ENCODE measurements around the gene SMOC1. TPM values are rescaled to one million over a fixed set of nuclear protein-coding genes. Genes with fewer than 3 reads are reported as not detected.

The SMOC1 gene
- polyA plus RNA-seq, 1 donor: 0.85 TPM

- Histone ChIP-seq H3K27ac (ENCODE audit: low read length) (no peak overlapping the region), H3K9me3 (ENCODE audit: control insufficient read depth, low read depth, low read length) (no peaks in the 10 kb centered on the region), H3K27me3 (ENCODE audit: control insufficient read depth, insufficient read depth, low read length) (no peaks in the 10 kb centered on the region), H3K36me3 (ENCODE audit: control insufficient read depth, insufficient read depth, low read length) (no peaks in the 10 kb centered on the region), H3K4me3 (ENCODE audit: low read length) (no peak overlapping the region), H3K4me1 (ENCODE audit: control insufficient read depth, insufficient read depth, low read length) (no peaks in the 10 kb centered on the region)
- no CpG with 5 or more reads among the region's 3 CpGs for WGBS (ENCODE audit: insufficient coverage, low lambda C conversion rate)
- no peak for DNase-seq
Observed at GRCh38 chr14:69861025-69861569, 18.1 kb upstream of the SMOC1 start.

- Histone ChIP-seq H3K27me3 (ENCODE audit: control insufficient read depth, insufficient read depth, low read length) (no peaks in the 10 kb centered on the region), H3K36me3 (ENCODE audit: control insufficient read depth, insufficient read depth, low read length) (no peaks in the 10 kb centered on the region), H3K4me1 (ENCODE audit: control insufficient read depth, insufficient read depth, low read length) (no peaks in the 10 kb centered on the region), H3K27ac (ENCODE audit: low read length) (no peak overlapping the region), H3K4me3 (ENCODE audit: low read length) (no peak overlapping the region), H3K9me3 (ENCODE audit: control insufficient read depth, low read depth, low read length) (no peaks in the 10 kb centered on the region)
- no peak for DNase-seq
- WGBS (ENCODE audit: insufficient coverage, low lambda C conversion rate): no CpG with 5 or more reads among the region's 4 CpGs
Observed at GRCh38 chr14:69863083-69863482, 16.1 kb upstream of the SMOC1 start.

- Histone ChIP-seq H3K27ac (ENCODE audit: low read length) (no peak overlapping the region), H3K27me3 (ENCODE audit: control insufficient read depth, insufficient read depth, low read length) (no peaks in the 10 kb centered on the region), H3K4me3 (ENCODE audit: low read length) (no peak overlapping the region), H3K9me3 (ENCODE audit: control insufficient read depth, low read depth, low read length) (no peaks in the 10 kb centered on the region), H3K4me1 (ENCODE audit: control insufficient read depth, insufficient read depth, low read length) (no peaks in the 10 kb centered on the region), H3K36me3 (ENCODE audit: control insufficient read depth, insufficient read depth, low read length) (no peaks in the 10 kb centered on the region)
- WGBS (ENCODE audit: insufficient coverage, low lambda C conversion rate): no CpG with 5 or more reads among the region's 8 CpGs
- no peak for DNase-seq
Observed at GRCh38 chr14:69865701-69866365, 13.4 kb upstream of the SMOC1 start.

DNA sequence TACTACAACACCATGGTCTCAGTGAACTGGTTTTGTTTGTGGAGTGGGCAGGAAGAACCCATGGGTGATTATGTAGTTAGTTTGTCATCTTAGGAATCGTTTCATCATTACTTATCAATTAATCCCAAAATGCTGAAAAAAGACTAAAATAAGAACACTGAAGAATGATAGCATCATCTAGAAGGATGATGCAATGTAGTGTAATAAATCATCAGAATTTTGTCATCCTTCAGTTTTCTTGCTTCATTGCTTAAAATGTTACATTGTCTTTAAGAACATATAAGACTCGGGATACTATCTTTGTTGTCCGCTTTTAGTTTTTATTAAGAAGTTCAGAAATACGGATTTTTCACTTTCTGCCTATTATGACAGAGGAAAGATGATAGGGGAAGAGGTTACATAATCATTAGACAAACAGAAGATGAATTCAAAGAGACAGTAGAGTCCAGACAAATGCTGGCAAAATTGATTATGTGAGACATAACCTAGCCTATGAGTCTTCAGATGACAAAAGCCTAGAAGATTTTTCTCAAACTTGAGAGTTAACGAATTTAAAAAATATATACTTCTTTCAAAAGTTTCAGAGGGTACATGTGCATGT, 10.8 kb upstream of the SMOC1 start:
- H3K27me3 ChIP-seq (ENCODE audit: control insufficient read depth, insufficient read depth, low read length): no peaks in the 10 kb centered on the region
- H3K27ac ChIP-seq (ENCODE audit: low read length): no peak overlapping the region
- H3K36me3 ChIP-seq (ENCODE audit: control insufficient read depth, insufficient read depth, low read length): no peaks in the 10 kb centered on the region
- no peaks in the 10 kb centered on the region for H3K9me3 ChIP-seq (ENCODE audit: control insufficient read depth, low read depth, low read length)
- DNase-seq: no peak
- H3K4me3 ChIP-seq (ENCODE audit: low read length): no peak overlapping the region
- no peaks in the 10 kb centered on the region for H3K4me1 ChIP-seq (ENCODE audit: control insufficient read depth, insufficient read depth, low read length)
- 100% methylated on average over 2 of the region's 5 CpGs for WGBS (ENCODE audit: insufficient coverage, low lambda C conversion rate)

DNA sequence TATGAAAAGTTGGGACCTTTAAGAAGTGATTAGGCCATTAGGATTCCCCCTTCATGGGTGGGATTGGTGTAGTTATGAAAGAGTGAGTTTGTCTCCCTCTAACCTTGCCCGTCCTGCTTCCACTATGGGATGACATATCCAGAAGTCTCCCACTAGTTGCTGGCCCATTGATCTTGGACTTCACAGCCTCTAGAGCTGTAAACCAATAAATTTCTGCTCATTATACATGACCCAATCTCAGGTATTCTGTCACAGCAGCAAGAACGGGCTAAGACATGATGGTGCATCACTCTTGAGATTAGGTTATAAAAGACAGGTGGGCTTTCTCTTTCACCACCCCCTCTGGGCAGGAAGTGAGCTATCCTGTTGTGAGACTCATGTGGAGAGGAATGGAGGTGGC, 8.6 kb upstream of the SMOC1 start:
- H3K9me3 ChIP-seq (ENCODE audit: control insufficient read depth, low read depth, low read length): no peaks in the 10 kb centered on the region
- H3K27ac ChIP-seq (ENCODE audit: low read length): no peak overlapping the region
- H3K4me3 ChIP-seq (ENCODE audit: low read length): no peak overlapping the region
- H3K27me3 ChIP-seq (ENCODE audit: control insufficient read depth, insufficient read depth, low read length): no peaks in the 10 kb centered on the region
- no peaks in the 10 kb centered on the region for H3K36me3 ChIP-seq (ENCODE audit: control insufficient read depth, insufficient read depth, low read length)
- WGBS (ENCODE audit: insufficient coverage, low lambda C conversion rate): no CpG with 5 or more reads among the region's 2 CpGs
- no peak for DNase-seq
- no peaks in the 10 kb centered on the region for H3K4me1 ChIP-seq (ENCODE audit: control insufficient read depth, insufficient read depth, low read length)

DNA sequence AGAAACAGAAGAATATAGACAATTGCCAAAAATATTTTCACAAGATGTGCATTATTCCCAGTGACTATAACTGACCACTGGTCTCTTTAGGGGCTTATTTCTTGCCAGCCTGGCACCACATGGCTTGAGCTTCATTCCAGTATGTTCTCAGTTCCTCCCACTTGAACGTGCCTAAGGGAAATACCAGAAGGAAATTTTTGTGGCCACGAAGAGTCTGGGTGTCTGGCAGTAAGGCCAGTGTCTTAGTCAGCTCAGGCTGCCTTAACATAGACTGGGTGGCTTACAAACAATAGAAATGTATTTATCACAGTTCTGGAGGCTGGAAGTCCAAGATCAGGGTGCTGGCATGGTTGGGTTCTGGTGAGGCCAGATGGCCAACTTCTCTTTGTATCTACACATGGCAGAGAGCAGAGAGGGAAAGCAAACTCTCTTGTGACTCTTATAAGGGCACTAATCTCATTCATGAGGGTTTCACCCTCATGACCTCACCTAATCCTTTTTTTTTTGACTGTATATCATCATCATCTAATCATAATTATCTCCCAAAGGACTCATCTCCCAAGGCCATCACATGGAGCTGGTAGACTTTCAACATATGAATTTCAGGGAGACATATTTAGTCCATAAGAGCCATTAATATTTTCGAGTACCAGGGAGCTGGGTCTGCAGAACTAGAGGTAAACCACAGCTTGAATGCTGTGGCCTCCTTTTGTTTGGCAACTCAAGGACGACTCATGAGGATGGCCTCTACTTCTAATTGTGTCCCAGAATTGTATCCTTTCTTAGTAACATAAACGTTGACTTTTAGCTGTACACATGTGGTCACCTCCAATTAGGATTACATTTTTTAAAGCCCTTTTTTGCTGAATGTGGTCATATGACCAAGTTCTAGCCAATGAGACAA, 5.1 kb upstream of the SMOC1 start:
- H3K27me3 ChIP-seq (ENCODE audit: control insufficient read depth, insufficient read depth, low read length): peaks cover 15% of the 10 kb centered on the region
- H3K9me3 ChIP-seq (ENCODE audit: control insufficient read depth, low read depth, low read length): no peaks in the 10 kb centered on the region
- 100% methylated on average over 1 of the region's 5 CpGs for WGBS (ENCODE audit: insufficient coverage, low lambda C conversion rate)
- no peak overlapping the region for H3K4me3 ChIP-seq (ENCODE audit: low read length)
- no peak for DNase-seq
- no peak overlapping the region for H3K27ac ChIP-seq (ENCODE audit: low read length)
- H3K36me3 ChIP-seq (ENCODE audit: control insufficient read depth, insufficient read depth, low read length): no peaks in the 10 kb centered on the region
- no peaks in the 10 kb centered on the region for H3K4me1 ChIP-seq (ENCODE audit: control insufficient read depth, insufficient read depth, low read length)

- no CpG with 5 or more reads among the region's 2 CpGs for WGBS (ENCODE audit: insufficient coverage, low lambda C conversion rate)
- no peaks in the 10 kb centered on the region for H3K9me3 ChIP-seq (ENCODE audit: control insufficient read depth, low read depth, low read length)
- H3K4me3 ChIP-seq (ENCODE audit: low read length): no peak overlapping the region
- H3K4me1 ChIP-seq (ENCODE audit: control insufficient read depth, insufficient read depth, low read length): peaks cover 12% of the 10 kb centered on the region
- no peaks in the 10 kb centered on the region for H3K36me3 ChIP-seq (ENCODE audit: control insufficient read depth, insufficient read depth, low read length)
- H3K27me3 ChIP-seq (ENCODE audit: control insufficient read depth, insufficient read depth, low read length): peaks cover 34% of the 10 kb centered on the region
- DNase-seq: no peak
- no peak overlapping the region for H3K27ac ChIP-seq (ENCODE audit: low read length)
Observed at GRCh38 chr14:69876221-69876847, 2.9 kb upstream of the SMOC1 start.

DNA sequence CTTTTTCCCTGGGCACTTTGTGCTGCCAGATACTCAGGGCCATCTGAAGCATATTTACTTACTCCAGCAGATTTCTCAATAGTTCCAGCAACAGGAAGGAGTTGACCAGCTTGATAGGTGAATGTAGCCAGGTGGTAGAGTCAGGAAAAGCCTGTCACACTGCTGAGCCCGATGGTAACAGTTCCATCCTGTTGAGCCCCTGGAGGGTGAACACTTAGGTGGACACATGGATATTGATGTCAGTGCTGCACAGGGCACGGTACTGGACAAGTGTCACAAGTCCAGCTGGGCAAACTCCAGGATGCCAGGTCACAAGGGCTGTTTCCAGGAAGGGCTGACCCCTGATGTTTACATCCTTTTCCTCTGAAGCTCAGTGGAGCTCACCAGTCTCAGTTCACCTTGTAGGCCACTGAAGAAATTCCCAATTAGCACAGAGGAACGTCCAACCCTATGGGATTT, 2.3 kb upstream of the SMOC1 start:
- no peaks in the 10 kb centered on the region for H3K9me3 ChIP-seq (ENCODE audit: control insufficient read depth, low read depth, low read length)

DNA sequence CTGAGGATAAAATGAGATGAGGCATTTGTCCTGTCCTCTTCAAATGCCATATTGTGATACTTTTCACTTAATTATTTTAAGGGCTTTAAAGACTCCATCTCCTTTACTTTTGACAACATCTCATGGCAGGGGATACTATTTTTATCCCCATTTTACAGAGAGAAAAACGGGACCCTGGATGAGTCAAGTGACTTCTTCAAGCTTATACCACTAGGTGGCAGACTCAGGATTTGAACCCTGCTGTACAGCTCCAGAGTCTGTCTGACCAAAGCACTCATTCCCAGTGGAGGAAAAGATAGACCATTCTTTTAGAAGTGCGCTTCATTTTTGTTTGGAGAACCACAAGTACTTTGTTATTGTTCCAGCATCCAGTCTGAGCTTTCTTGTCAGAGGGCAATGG, 1.7 kb upstream of the SMOC1 start:
- no peak overlapping the region for H3K27ac ChIP-seq (ENCODE audit: low read length)
- H3K4me3 ChIP-seq (ENCODE audit: low read length): no peak overlapping the region
- WGBS (ENCODE audit: insufficient coverage, low lambda C conversion rate): 40% methylated on average over 1 of the region's 2 CpGs
- DNase-seq: no peak
- no peaks in the 10 kb centered on the region for H3K9me3 ChIP-seq (ENCODE audit: control insufficient read depth, low read depth, low read length)
- H3K36me3 ChIP-seq (ENCODE audit: control insufficient read depth, insufficient read depth, low read length): no peaks in the 10 kb centered on the region
- H3K4me1 ChIP-seq (ENCODE audit: control insufficient read depth, insufficient read depth, low read length): peaks cover 12% of the 10 kb centered on the region
- peaks cover 43% of the 10 kb centered on the region for H3K27me3 ChIP-seq (ENCODE audit: control insufficient read depth, insufficient read depth, low read length)

More for the DNA sequence above, 2.3 kb upstream of the SMOC1 start:
- no peak for DNase-seq
- Histone ChIP-seq H3K27me3 (ENCODE audit: control insufficient read depth, insufficient read depth, low read length) (peaks cover 39% of the 10 kb centered on the region), H3K4me1 (ENCODE audit: control insufficient read depth, insufficient read depth, low read length) (peaks cover 12% of the 10 kb centered on the region), H3K36me3 (ENCODE audit: control insufficient read depth, insufficient read depth, low read length) (no peaks in the 10 kb centered on the region), H3K4me3 (ENCODE audit: low read length) (no peak overlapping the region), H3K27ac (ENCODE audit: low read length) (no peak overlapping the region)
- WGBS (ENCODE audit: insufficient coverage, low lambda C conversion rate): no CpG with 5 or more reads among the region's 3 CpGs

DNA sequence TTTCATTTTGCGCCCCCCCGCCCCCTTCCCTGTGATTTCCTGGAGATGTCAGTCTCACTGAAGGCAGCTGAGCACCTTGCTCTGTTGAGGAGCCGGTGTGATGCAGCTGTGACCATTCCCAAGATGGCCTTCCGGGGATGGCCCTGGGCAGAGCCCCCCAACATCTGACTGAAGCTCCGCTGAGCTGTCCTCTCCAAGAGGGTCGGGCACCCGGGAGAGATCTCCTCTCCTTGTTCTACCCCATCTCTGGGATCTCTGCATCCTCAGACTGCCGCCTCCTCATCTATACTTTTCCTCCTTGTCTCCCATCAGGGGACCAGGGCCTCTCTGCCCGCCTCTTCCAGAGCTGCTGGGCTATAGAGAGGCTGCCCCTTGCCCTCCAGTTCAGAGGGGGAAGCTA, 965 bp upstream of the SMOC1 start:
- peaks cover 44% of the 10 kb centered on the region for H3K27me3 ChIP-seq (ENCODE audit: control insufficient read depth, insufficient read depth, low read length)

More for the DNA sequence above, 965 bp upstream of the SMOC1 start:
- H3K36me3 ChIP-seq (ENCODE audit: control insufficient read depth, insufficient read depth, low read length): no peaks in the 10 kb centered on the region
- no peak overlapping the region for H3K27ac ChIP-seq (ENCODE audit: low read length)
- WGBS (ENCODE audit: insufficient coverage, low lambda C conversion rate): no CpG with 5 or more reads among the region's 9 CpGs
- no peak for DNase-seq
- H3K9me3 ChIP-seq (ENCODE audit: control insufficient read depth, low read depth, low read length): no peaks in the 10 kb centered on the region
- H3K4me1 ChIP-seq (ENCODE audit: control insufficient read depth, insufficient read depth, low read length): peaks cover 12% of the 10 kb centered on the region
- no peak overlapping the region for H3K4me3 ChIP-seq (ENCODE audit: low read length)

Data from large intestine (tissue), 3 donors.